Astrocyte of the cerebellum (primary cell): ENCODE data around the gene NUP62.

Experiments
- DNase-seq: peaks from one replicate; pipeline ENCODE4 v3.0.0-alpha.2; 2011; ENCODE audit warnings: low read depth
- H3K4me3 ChIP-seq: 2 replicates; pipeline ENCODE4 v1.5.1; 2011; ENCODE audit warnings: mild to moderate bottlenecking, low read depth, low read length, moderate library complexity
- in situ Hi-C: cut with HindIII; loops from 2 replicates; pipeline ENCODE4 v1.10.0; 2017; ENCODE audit warnings: low sequenced_read_pairs
- TF ChIP-seq, protein P1 (sequence below): IDR thresholded peaks from 2 replicates; pipeline ENCODE4 v1.5.1; 2012; ENCODE audit warnings: low read length, low read depth, moderate library complexity, mild to moderate bottlenecking; ENCODE audit errors: missing control alignments

Gene NUP62

DNA sequence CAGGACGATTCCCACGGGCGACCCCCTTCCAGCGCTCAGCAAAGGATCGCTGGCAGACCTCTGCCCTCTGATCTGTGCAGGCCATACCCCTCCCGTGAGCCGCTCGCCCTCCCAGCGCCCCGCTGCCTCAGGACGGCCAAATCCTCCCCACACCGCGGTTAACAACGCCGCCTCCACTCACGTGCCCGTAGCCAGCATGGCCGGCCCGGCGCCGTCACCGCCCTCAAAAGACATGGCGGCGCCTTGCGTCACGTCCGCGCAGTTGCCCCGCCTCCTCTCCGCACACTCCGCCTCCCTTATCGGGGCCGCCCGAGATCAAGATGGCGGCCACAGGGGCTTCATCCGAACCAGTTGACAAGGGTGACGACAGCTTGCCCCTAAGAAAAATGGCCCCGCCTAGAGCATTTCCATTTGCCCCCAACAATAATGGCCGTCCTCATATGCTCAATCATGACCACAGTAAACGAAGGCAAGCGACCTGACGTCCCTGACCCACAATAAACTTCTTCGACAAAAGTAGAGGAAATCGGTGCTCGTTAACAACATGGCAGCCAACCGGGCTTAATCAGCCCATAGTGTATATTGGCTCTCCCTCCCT is 52.8 kb downstream of the NUP62 start:
- in situ Hi-C loops: no loop called here
- DNase-seq: peak; percentile 99
- TF ChIP-seq, protein P1, sequence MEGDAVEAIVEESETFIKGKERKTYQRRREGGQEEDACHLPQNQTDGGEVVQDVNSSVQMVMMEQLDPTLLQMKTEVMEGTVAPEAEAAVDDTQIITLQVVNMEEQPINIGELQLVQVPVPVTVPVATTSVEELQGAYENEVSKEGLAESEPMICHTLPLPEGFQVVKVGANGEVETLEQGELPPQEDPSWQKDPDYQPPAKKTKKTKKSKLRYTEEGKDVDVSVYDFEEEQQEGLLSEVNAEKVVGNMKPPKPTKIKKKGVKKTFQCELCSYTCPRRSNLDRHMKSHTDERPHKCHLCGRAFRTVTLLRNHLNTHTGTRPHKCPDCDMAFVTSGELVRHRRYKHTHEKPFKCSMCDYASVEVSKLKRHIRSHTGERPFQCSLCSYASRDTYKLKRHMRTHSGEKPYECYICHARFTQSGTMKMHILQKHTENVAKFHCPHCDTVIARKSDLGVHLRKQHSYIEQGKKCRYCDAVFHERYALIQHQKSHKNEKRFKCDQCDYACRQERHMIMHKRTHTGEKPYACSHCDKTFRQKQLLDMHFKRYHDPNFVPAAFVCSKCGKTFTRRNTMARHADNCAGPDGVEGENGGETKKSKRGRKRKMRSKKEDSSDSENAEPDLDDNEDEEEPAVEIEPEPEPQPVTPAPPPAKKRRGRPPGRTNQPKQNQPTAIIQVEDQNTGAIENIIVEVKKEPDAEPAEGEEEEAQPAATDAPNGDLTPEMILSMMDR: no peak
- peak overlapping the region; percentile 73 for H3K4me3 ChIP-seq

DNA sequence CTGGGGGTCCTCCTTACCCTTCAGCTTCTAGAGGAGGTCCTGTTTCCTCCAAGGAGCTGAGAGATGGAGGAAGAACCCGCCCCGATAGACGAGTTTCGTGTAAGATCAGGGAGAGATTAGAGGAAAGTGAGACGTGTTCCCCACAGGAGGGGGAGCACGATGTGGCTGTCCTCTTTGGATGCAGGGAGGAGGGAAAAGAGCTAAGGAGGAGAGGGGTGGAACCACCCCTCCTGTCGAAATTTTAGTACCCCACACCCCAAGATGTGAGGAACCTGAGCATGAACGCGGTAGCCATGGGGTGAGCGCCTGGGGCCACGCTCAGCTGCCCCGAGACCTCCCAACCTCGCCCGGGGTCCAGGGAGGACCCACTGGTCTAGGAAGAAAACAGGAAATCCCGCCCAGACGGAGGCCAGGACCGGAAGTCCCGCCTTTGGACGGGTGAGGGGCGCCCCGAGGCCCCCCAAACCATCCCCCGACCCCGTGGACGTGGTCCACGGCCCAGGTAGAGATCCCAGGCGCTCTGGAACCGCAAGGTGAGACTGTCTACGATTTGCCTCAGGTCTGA is 53.4 kb downstream of the NUP62 start:
- in situ Hi-C loops: no loop called here
- peak overlapping the region; percentile 73 for H3K4me3 ChIP-seq
- no peak for DNase-seq
- TF ChIP-seq, protein P1: no peak

DNA sequence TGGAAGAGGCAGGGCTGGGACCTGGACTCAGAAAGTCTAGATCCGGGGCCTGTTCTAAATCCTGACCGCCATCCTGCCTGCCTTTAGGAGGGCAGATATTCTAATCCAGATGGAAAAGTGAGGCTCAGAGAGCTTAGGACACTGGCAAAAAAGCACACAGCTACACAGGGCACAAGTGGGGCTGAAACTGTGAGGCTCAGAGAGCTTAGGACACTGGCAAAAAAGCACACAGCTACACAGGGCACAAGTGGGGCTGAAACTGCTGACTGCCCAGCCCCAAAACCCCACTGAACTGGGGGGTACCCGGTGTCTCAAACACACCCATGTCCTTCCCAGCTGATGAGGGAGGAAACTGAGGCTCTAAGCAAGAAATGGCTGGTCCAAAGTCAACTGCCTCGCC is 54.1 kb downstream of the NUP62 start:
- DNase-seq: no peak
- TF ChIP-seq, protein P1: no peak
- in situ Hi-C loops: no loop called here
- H3K4me3 ChIP-seq: peak overlapping the region; percentile 73

DNA sequence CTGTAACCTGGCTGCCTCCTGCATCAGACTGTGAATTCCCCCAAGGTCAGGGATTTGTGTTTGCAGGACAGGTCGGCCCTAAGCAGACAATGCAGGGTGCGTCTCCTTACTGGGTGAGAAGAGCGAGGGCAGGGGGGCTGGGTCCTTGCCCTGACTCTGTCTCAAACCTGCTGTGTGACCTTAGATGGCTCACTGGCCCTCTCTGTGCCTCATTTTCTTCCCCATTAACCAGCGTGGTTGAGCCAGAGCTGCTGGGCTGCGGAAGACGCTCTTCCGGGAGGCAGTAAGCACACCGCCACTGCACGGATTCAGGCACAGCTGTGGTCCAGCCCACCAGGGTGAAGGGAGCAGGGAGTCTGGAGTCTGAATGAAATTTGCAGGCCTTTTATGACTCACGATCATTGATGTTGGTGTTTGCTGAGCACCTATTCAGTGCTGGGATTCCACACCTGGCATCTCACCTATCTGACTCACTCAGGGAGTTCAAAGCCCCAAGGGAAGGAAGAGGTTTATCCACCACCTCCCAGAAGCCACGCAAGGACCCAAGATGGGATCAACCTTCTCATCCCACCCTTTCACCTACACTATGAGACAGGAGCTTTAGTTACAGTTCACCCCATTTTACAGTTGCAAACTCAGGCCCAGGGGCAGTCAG is 54.7 kb downstream of the NUP62 start:
- TF ChIP-seq, protein P1: no peak
- DNase-seq: no peak
- in situ Hi-C loops: no loop called here
- H3K4me3 ChIP-seq: peak overlapping the region; percentile 73

DNA sequence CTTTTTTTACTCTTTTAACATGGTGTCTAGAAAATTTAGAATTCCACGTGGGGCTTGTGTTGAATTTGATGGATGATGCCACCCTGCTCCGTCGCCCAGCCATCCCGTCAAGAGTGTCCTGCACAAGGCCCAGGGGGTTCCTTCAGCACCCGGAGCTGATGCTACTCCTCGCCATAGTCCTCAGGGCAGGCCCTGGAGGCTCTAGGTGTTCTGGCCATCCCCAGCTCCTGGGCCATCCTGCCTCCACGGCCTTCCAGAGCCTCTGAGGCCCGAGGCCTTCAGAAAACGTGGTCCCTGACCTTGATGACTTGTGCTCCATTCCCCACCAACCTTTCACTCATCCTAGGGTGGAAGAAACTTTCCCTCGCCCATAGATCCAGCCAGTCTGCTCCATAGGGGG is 55.5 kb downstream of the NUP62 start:
- H3K4me3 ChIP-seq: no peak overlapping the region
- TF ChIP-seq, protein P1: no peak
- no peak for DNase-seq
- in situ Hi-C loops: no loop called here

DNA sequence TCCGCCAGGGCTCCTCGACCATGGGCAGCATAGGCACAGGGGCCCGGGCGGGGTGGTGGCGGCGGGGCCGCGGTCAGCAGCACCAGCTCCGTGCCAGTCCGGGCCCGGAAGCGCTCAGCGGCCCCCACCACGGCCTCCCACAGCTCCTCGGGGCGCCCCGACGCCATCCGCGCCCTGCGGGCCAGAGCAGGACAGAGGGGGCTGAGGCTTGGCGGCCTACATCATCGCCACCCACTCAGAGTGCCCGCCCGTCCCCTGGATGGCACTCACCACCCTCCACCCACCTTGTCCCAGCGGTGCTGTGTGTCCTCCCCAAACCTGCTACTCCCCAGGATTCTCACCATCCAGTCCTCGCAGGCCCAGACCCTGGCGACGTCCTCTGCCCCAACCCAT is 56.2 kb downstream of the NUP62 start:
- in situ Hi-C loops: no loop called here
- no peak overlapping the region for H3K4me3 ChIP-seq
- TF ChIP-seq, protein P1: no peak
- no peak for DNase-seq
